IPS-NIHi7 (cell line): Measurements from ENCODE around the gene HS3ST3B1.
A peak's percentile ranks its signal among the peaks of the same experiment; 100 is the strongest.

Source experiments
- DNase-seq: peaks from one replicate; pipeline ENCODE4 v3.0.0; 2012; ENCODE audit warnings: mixed read lengths; ENCODE audit errors: extremely low spot score

HS3ST3B1 gene

GRCh38 chr17:14321476-14321949, 20.6 kb downstream of the HS3ST3B1 start:
- no peak for DNase-seq

- DNase-seq: no peak
Measured at GRCh38 chr17:14321980-14322776, 21.3 kb downstream of the HS3ST3B1 start.

- DNase-seq: no peak
Measured at GRCh38 chr17:14323522-14323981, 22.7 kb downstream of the HS3ST3B1 start.

- DNase-seq: no peak
Measured at GRCh38 chr17:14325618-14326167, 24.8 kb downstream of the HS3ST3B1 start.

- no peak for DNase-seq
Measured at GRCh38 chr17:14329900-14330491, 29.1 kb downstream of the HS3ST3B1 start.

GRCh38 chr17:14330492-14330962, 29.6 kb downstream of the HS3ST3B1 start:
- DNase-seq: no peak

GRCh38 chr17:14331225-14331981, 30.5 kb downstream of the HS3ST3B1 start:
- peak; percentile 53 for DNase-seq

- no peak for DNase-seq
Measured at GRCh38 chr17:14331982-14332298, 31.1 kb downstream of the HS3ST3B1 start.

GRCh38 chr17:14332331-14332730, 31.4 kb downstream of the HS3ST3B1 start:
- peak; percentile 27 for DNase-seq

GRCh38 chr17:14333506-14333905, 32.6 kb downstream of the HS3ST3B1 start:
- DNase-seq: no peak

- DNase-seq: no peak
Measured at GRCh38 chr17:14334276-14334840, 33.5 kb downstream of the HS3ST3B1 start.

- DNase-seq: no peak
Measured at GRCh38 chr17:14334919-14335318, 34.0 kb downstream of the HS3ST3B1 start.

- no peak for DNase-seq
Measured at GRCh38 chr17:14336418-14336817, 35.5 kb downstream of the HS3ST3B1 start.

- no peak for DNase-seq
Measured at GRCh38 chr17:14337596-14338079, 36.8 kb downstream of the HS3ST3B1 start.

- DNase-seq: no peak
Measured at GRCh38 chr17:14340857-14341754, 40.2 kb downstream of the HS3ST3B1 start.

GRCh38 chr17:14341866-14342265, 41.0 kb downstream of the HS3ST3B1 start:
- DNase-seq: peak; percentile 34

- no peak for DNase-seq
Measured at GRCh38 chr17:14346801-14347200, 45.9 kb downstream of the HS3ST3B1 start.

GRCh38 chr17:14351493-14351892, 50.6 kb downstream of the HS3ST3B1 start:
- no peak for DNase-seq

GRCh38 chr17:14352136-14352535, 51.3 kb downstream of the HS3ST3B1 start:
- DNase-seq: no peak

GRCh38 chr17:14353861-14354474, 53.1 kb downstream of the HS3ST3B1 start:
- no peak for DNase-seq
